ENCODE data around the gene ZNF575.
A peak's percentile ranks its signal among the peaks of the same experiment; 100 is the strongest.
"Not testable (repeated sequence)": the region's sequence is repeated elsewhere in the genome, so short reads cannot be mapped to it uniquely, and the experiment has no call there.

Gene ZNF575

DNA sequence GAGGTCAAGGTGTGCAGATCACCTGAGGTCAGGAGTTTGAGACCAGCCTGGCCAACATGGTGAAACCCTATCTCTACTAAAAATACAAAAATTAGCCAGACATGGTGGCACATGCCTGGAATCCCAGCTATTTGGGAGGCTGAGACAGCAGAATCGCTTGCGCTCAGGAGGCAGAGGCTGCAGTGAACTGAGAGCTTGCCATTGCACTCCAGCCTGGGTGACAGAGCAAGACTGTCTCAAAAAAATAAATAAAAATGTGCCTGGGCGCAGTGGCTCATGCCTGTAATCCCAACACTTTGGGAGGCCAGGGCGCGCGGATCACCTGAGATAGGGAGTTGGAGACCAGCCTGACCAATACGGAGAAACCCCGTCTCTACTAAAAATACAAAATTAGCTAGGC lies 9.3 kb upstream of the ZNF575 start:
- H3K27me3 ChIP-seq (ENCODE audit: insufficient read depth, low read length); H3K4me3 ChIP-seq (ENCODE audit: low read length); H3K36me3 ChIP-seq (ENCODE audit: insufficient read depth, low read length); H2AFZ ChIP-seq (ENCODE audit: low read depth, low read length); H3K9me3 ChIP-seq (ENCODE audit: low read length): not testable (repeated sequence)
- peaks cover 15% of the 10 kb centered on the region for H3K4me1 ChIP-seq (ENCODE audit: insufficient read depth, low read length)

DNA sequence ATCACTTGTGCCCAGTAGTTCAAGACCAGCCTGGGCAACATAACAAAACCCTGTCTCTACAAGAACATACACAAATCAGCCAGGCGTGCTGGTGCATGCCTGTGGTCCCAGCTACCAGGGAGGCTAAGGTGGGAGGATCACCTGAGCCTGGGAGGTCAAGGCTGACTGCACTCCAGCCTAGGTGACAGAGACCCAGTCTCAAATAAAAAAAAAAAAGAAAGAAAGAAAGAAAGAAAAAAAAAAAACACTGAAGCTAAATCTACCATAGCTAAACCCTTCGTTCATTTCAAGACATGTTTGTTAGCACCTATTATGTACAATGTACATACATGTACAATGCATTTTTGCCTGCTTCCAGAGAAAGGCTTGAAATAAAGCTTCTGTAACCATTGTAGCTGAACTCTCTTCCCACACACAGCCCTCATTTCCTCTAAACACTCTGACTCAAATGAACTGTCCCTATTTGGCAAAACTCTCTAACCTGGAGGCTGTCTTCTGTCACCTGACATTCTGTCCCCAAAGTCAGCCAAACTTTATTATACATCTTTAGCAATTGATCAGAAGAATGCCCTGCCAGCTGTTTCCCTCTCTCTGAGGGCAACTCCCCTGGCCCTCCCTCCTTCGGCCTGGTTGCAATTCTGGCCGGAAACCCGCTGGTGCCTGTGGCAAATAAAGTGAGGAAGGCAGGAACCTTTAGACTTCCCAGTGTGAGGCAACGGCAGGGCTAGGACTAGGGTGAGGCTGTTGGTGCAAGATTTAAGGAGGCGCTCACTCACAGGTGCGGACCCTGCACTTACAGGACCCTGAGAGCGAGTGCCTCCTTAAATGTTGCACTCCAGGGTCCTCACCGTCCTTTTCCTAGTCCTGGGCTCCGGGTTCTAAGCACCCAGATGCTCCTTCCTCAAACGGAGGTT lies 7.8 kb upstream of the ZNF575 start:
- no peaks in the 10 kb centered on the region for H3K9me3 ChIP-seq (ENCODE audit: low read length)
- H3K4me1 ChIP-seq (ENCODE audit: insufficient read depth, low read length) = peaks cover 15% of the 10 kb centered on the region
- no peaks in the 10 kb centered on the region for H3K36me3 ChIP-seq (ENCODE audit: insufficient read depth, low read length)
- H3K4me3 ChIP-seq (ENCODE audit: low read length) = peak overlapping the region; percentile 77
- H3K27me3 ChIP-seq (ENCODE audit: insufficient read depth, low read length) = no peaks in the 10 kb centered on the region
- no peak overlapping the region for H2AFZ ChIP-seq (ENCODE audit: low read depth, low read length)

DNA sequence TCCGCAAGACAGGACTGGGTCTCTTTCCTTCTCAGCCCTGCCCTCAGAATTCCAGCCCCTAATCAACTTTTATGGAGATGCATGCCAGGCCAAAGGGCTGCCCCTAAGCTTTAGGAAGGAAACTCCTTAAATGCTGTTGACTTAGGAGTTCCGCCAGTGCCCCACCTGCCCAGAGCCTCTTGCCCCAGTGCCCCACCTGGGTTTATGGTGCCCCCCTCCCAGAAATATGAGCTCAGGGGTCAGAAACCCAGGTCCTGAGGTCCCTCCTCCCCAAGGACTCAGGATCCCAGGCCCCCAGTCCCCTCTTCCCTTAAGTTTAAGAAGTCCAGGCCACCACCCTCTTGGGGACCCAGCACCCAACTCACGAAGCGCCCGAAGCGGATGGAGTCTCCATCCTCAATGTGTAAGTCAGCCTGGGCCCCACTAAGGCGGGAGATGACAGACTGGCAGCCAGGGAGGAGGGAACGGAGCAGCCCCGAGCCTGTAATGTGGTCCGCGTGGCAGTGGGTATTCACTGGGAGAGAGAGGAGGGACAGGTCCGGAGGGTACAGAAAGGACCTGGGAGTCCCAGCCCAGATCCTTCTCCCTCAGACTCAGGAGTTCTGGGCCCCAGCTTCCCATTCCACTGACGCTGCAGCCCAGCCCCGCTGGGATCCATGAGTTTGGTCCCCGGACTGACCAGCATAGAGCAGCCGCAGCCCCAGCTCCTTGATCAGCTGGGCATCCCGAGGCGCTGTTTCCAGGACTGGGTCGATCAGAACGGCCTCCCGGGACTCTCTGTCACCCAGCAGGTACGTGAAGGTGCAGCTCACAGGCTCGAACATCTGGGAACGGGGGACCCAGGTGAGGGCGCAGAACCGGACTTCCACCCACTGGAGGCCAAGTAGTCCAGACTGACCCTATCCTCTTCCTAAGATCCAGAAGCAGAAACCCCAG lies 6.9 kb upstream of the ZNF575 start:
- Histone ChIP-seq H3K36me3 (ENCODE audit: insufficient read depth, low read length) (no peaks in the 10 kb centered on the region), H3K4me3 (ENCODE audit: low read length) (peak overlapping the region; percentile 77), H3K4me1 (ENCODE audit: insufficient read depth, low read length) (peaks cover 15% of the 10 kb centered on the region), H3K27me3 (ENCODE audit: insufficient read depth, low read length) (no peaks in the 10 kb centered on the region), H3K9me3 (ENCODE audit: low read length) (no peaks in the 10 kb centered on the region), H2AFZ (ENCODE audit: low read depth, low read length) (peak overlapping the region; percentile 58)

DNA sequence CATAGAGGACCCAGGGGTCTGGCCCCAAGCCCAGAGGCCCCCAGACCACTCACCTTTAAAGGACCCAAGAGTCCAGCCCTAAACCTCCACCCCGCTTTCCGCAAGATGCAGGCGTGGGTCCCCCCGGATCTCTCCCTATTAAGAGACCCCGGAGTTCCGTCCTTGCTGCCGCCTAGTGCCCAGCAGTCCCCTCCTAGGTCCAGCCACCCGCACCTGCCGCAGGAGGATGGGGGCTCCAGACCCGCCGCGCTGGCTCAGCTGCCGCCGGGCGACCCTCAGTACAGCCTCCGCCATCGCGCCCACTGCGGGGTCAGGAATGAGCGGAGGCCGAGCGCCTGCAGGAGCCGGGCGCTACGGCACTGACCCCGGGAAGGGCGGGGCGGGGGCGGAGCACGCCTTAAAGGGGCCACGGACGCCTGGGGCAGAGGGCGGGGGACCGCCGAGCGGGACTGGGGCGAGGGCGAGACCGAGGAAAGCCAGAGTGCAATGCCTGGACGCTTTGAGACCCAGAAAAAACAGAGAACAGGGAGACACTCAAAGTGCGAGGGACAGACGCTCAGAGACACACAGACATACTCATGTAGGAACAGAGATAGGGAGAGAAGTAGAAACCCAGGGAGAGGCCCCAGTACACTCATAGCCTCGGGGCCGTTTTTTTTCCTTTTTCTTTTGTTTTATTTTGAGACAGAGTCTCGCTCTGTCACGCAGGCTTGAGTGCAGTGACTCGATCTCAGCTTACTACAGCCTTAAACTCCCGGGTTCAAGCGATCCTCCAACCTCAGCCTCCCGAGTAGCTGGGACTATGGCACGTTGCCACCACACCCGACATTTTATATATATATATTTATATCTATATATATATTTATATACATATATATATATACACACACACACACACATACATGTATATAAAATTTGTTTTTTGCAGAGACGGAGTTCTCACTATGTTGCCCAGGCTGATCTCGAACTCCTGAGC lies 5.8 kb upstream of the ZNF575 start, which contains the start of gene ETHE1:
ETHE1 (minus strand) TSS at position 318 of the 976 bp plus-strand sequence; CDS start at position 294, 24 bp downstream.
- H3K36me3 ChIP-seq (ENCODE audit: insufficient read depth, low read length) = no peaks in the 10 kb centered on the region
- no peaks in the 10 kb centered on the region for H3K27me3 ChIP-seq (ENCODE audit: insufficient read depth, low read length)
- H3K4me1 ChIP-seq (ENCODE audit: insufficient read depth, low read length) = peaks cover 15% of the 10 kb centered on the region
- peak within 1 kb of the TSS; percentile 77 for H3K4me3 ChIP-seq (ENCODE audit: low read length)
- H3K9me3 ChIP-seq (ENCODE audit: low read length) = no peaks in the 10 kb centered on the region
- peak within 1 kb of the TSS; percentile 58 for H2AFZ ChIP-seq (ENCODE audit: low read depth, low read length)

- Histone ChIP-seq H3K4me3 (ENCODE audit: low read length) (no peak overlapping the region), H2AFZ (ENCODE audit: low read depth, low read length) (no peak overlapping the region), H3K27me3 (ENCODE audit: insufficient read depth, low read length) (no peaks in the 10 kb centered on the region), H3K36me3 (ENCODE audit: insufficient read depth, low read length) (no peaks in the 10 kb centered on the region), H3K4me1 (ENCODE audit: insufficient read depth, low read length) (peaks cover 21% of the 10 kb centered on the region), H3K9me3 (ENCODE audit: low read length) (no peaks in the 10 kb centered on the region)
Observed at GRCh38 chr19:43527860-43528622, 4.9 kb upstream of the ZNF575 start.

DNA sequence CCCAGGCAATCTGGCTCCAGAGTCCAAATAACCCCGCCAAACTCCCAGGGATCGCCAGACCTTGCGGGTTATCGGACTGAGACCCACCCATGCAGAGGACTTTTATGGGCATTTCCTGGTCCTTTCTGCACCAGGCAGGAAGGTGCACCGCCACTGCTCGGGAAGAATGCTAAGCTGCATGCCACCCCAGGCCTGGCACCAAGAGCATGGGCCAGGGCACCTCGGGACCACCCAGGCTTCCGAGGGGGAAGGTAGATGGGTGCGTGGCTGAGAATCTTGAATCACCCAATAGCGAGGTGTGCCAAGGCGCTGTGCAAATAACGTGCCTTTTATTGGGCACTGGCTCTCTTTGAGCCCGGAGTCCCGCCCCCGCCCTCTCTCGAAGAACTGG lies 422 bp upstream of the ZNF575 start:
- H3K4me3 ChIP-seq (ENCODE audit: low read length) = peak overlapping the region; percentile 41
- H3K9me3 ChIP-seq (ENCODE audit: low read length) = no peaks in the 10 kb centered on the region
- peaks cover 6% of the 10 kb centered on the region for H3K4me1 ChIP-seq (ENCODE audit: insufficient read depth, low read length)
- H2AFZ ChIP-seq (ENCODE audit: low read depth, low read length) = peak overlapping the region; percentile 46
- H3K27me3 ChIP-seq (ENCODE audit: insufficient read depth, low read length) = no peaks in the 10 kb centered on the region
- peaks cover 10% of the 10 kb centered on the region for H3K36me3 ChIP-seq (ENCODE audit: insufficient read depth, low read length)

DNA sequence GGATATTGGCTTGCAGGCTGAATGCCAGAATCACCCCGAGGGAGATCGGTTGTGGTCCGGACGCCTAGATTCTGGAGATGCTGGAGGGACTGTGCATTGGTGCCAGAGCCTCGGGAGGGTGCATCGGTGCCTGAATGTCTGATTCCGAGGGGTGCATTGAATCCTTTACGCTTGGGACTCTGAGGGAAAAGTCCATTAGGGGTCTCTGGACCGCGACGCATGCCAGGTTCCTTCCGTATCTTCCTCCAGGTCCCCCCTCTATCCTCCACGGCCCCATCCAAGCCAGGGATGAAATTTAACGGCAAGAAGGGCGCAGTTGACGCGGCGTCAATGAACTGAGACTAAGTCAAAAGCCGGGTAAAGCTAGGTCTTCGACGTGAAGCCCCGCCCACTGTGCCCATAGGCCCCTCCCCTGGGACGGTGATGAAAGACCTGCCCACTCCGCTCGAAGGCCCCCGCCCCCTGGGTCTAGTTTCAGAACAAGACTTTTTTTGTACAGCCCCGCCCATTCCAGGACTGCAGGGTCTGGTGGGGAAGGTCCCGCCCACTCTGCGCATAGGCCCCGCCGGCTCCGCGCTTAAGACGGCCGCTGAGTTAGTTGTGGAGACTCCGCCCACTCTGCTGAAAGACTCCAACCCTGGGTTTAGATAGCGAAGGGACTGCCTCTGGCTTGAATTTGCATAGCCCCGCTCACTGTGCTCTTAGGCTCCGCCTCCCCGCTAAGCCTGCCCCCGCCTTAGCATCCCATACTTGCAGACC lies 737 bp downstream of the ZNF575 start:
- Histone ChIP-seq H3K9me3 (ENCODE audit: low read length) (peaks cover 5% of the 10 kb centered on the region), H3K4me1 (ENCODE audit: insufficient read depth, low read length) (peaks cover 6% of the 10 kb centered on the region), H3K36me3 (ENCODE audit: insufficient read depth, low read length) (peaks cover 21% of the 10 kb centered on the region), H3K4me3 (ENCODE audit: low read length) (peak overlapping the region; percentile 41), H3K27me3 (ENCODE audit: insufficient read depth, low read length) (no peaks in the 10 kb centered on the region), H2AFZ (ENCODE audit: low read depth, low read length) (no peak overlapping the region)

GRCh38 chr19:43534305-43534815 lies 1.4 kb downstream of the ZNF575 start:
- H3K27me3 ChIP-seq (ENCODE audit: insufficient read depth, low read length) = no peaks in the 10 kb centered on the region
- peaks cover 11% of the 10 kb centered on the region for H3K9me3 ChIP-seq (ENCODE audit: low read length)
- no peak overlapping the region for H3K4me3 ChIP-seq (ENCODE audit: low read length)
- peaks cover 6% of the 10 kb centered on the region for H3K4me1 ChIP-seq (ENCODE audit: insufficient read depth, low read length)
- peaks cover 28% of the 10 kb centered on the region for H3K36me3 ChIP-seq (ENCODE audit: insufficient read depth, low read length)
- no peak overlapping the region for H2AFZ ChIP-seq (ENCODE audit: low read depth, low read length)

DNA sequence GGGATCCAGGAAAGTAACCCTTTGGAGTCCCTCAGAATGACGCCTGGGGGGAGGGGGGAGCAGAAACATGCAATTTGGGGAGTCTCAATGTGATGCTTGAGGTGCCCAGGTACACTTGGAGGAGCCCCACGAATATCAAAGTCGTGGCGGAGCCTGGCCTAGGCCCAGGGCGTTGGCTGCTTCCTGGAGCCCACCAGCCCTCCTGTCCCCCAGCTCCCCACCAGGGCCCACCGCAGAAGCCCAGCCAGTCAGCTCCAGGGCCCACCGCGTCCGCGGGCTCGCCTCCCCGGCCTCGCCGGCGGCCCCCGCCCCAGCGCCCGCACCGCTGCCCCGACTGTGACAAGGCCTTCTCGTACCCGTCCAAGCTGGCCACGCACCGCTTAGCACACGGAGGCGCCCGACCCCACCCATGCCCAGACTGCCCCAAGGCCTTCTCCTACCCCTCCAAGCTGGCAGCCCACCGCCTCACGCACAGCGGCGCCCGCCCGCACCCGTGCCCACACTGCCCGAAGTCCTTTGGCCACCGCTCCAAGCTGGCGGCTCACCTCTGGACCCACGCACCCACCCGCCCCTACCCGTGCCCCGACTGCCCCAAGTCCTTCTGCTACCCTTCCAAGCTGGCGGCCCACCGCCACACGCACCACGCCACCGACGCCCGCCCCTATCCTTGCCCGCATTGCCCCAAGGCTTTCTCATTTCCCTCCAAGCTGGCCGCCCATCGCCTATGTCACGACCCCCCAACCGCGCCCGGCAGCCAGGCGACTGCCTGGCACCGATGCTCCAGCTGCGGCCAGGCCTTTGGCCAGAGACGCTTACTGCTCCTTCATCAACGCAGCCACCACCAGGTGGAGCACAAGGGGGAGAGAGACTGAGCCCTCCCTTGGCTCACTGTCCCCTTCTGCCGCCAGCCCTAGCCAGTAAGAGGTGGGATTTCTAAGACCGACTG lies 2.1 kb downstream of the ZNF575 start:
- peaks cover 16% of the 10 kb centered on the region for H3K9me3 ChIP-seq (ENCODE audit: low read length)
- peaks cover 34% of the 10 kb centered on the region for H3K36me3 ChIP-seq (ENCODE audit: insufficient read depth, low read length)
- H3K4me3 ChIP-seq (ENCODE audit: low read length) = no peak overlapping the region
- no peak overlapping the region for H2AFZ ChIP-seq (ENCODE audit: low read depth, low read length)
- no peaks in the 10 kb centered on the region for H3K27me3 ChIP-seq (ENCODE audit: insufficient read depth, low read length)
- peaks cover 6% of the 10 kb centered on the region for H3K4me1 ChIP-seq (ENCODE audit: insufficient read depth, low read length)

- H3K36me3 ChIP-seq (ENCODE audit: insufficient read depth, low read length) = peaks cover 67% of the 10 kb centered on the region
- H2AFZ ChIP-seq (ENCODE audit: low read depth, low read length) = no peak overlapping the region
- peaks cover 21% of the 10 kb centered on the region for H3K9me3 ChIP-seq (ENCODE audit: low read length)
- H3K4me1 ChIP-seq (ENCODE audit: insufficient read depth, low read length) = no peaks in the 10 kb centered on the region
- H3K4me3 ChIP-seq (ENCODE audit: low read length) = no peak overlapping the region
- H3K27me3 ChIP-seq (ENCODE audit: insufficient read depth, low read length) = no peaks in the 10 kb centered on the region
Observed at GRCh38 chr19:43538922-43539321, 5.9 kb downstream of the ZNF575 start.
